ENCODE data around the gene ADAMTS2. TPM values are rescaled to one million over a fixed set of nuclear protein-coding genes. Genes with fewer than 3 reads are reported as not detected.
A peak's percentile ranks its signal among the peaks of the same experiment; 100 is the strongest.

ADAMTS2 gene
- total RNA-seq, 5 donors from 2014 or later (not counting 1 experiment from before 2014, with no cell fraction given): 0.09 to 0.23 TPM; not detected in 3

DNA sequence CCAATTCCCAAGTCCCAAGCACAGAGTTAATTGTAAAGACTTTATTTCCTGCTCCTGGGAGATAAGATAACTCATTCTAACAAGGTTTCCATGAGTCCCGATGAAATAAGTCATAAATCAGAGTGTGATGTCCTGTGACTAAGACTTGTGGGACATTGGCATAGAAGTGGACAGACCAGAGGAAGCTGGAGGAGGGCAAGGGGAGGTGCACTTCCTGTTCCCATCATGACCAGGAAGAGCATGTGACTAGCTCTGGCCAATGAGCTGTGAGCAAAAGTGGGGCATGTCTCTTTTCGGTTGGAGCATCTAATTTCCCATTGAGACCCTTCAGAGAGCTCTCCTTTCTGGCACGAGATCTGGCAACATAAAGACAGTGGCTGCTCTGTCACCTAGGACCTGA, 184.7 kb downstream of the ADAMTS2 start:
- no peaks in the 10 kb centered on the region for H3K9me3 Mint-ChIP-seq
- H3K4me1 Mint-ChIP-seq: no peaks in the 10 kb centered on the region
- ATAC-seq (replicated peaks in 1 of 4) (no peak), DNase-seq (no peak)
- Histone ChIP-seq H3K36me3 (ENCODE audit: control insufficient read depth in 2 of 2, extremely low read depth in 1 of 2, insufficient read depth in 1 of 2, low read length in 1 of 2) (no peaks in the 10 kb centered on the region), H3K27ac (ENCODE audit: low read length) (no peak overlapping the region), H3K27me3 (replicated peaks in 1 of 2; ENCODE audit: control insufficient read depth in 2 of 2, extremely low read depth in 1 of 2, insufficient read depth in 2 of 2, low read length in 1 of 2) (peaks cover 0 to 27% of the 10 kb centered on the region in 2 experiments), H3K4me1 (ENCODE audit: control insufficient read depth in 1 of 2, extremely low read depth in 1 of 2, insufficient read depth in 2 of 2, low read length in 2 of 2) (no peaks in the 10 kb centered on the region), H3K9me3 (no peaks in the 10 kb centered on the region), H3K4me3 (ENCODE audit: control insufficient read depth in 1 of 2, extremely low read depth in 1 of 2, low read length in 1 of 2) (no peak overlapping the region)
- no peak overlapping the region for H3K4me3 Mint-ChIP-seq
- no peak overlapping the region for H3K27ac Mint-ChIP-seq
- WGBS (ENCODE audit: insufficient coverage): 83% methylated on average over 2 of the region's 3 CpGs
- H3K36me3 Mint-ChIP-seq: no peaks in the 10 kb centered on the region
- peaks cover 0 to 3% of the 10 kb centered on the region in 2 donors for H3K27me3 Mint-ChIP-seq
- ChIA-PET POLR2A (no interaction called here), CTCF (no interaction called here)

GRCh38 chr5:179158556-179158955, 186.7 kb downstream of the ADAMTS2 start:
- no peak for ATAC-seq (replicated peaks in 1 of 4)
- Mint-ChIP-seq H3K4me3 (no peak overlapping the region), H3K27me3 (no peaks in the 10 kb centered on the region), H3K9me3 (no peaks in the 10 kb centered on the region), H3K36me3 (no peaks in the 10 kb centered on the region), H3K4me1 (no peaks in the 10 kb centered on the region), H3K27ac (no peak overlapping the region)
- Histone ChIP-seq H3K36me3 (ENCODE audit: control insufficient read depth in 2 of 2, extremely low read depth in 1 of 2, insufficient read depth in 1 of 2, low read length in 1 of 2) (no peaks in the 10 kb centered on the region), H3K27me3 (replicated peaks in 1 of 2; ENCODE audit: control insufficient read depth in 2 of 2, extremely low read depth in 1 of 2, insufficient read depth in 2 of 2, low read length in 1 of 2) (peaks cover 0 to 16% of the 10 kb centered on the region in 2 experiments), H3K9me3 (no peaks in the 10 kb centered on the region), H3K4me3 (ENCODE audit: control insufficient read depth in 1 of 2, extremely low read depth in 1 of 2, low read length in 1 of 2) (no peak overlapping the region), H3K27ac (ENCODE audit: low read length) (no peak overlapping the region), H3K4me1 (ENCODE audit: control insufficient read depth in 1 of 2, extremely low read depth in 1 of 2, insufficient read depth in 2 of 2, low read length in 2 of 2) (no peaks in the 10 kb centered on the region)
- POLR2A ChIA-PET: no interaction called here
- DNase-seq: peak in 1 of 35 experiments; percentile 7
- CTCF ChIA-PET: no interaction called here
- 92% methylated on average over 12 of the region's 14 CpGs for WGBS (ENCODE audit: insufficient coverage)

DNA sequence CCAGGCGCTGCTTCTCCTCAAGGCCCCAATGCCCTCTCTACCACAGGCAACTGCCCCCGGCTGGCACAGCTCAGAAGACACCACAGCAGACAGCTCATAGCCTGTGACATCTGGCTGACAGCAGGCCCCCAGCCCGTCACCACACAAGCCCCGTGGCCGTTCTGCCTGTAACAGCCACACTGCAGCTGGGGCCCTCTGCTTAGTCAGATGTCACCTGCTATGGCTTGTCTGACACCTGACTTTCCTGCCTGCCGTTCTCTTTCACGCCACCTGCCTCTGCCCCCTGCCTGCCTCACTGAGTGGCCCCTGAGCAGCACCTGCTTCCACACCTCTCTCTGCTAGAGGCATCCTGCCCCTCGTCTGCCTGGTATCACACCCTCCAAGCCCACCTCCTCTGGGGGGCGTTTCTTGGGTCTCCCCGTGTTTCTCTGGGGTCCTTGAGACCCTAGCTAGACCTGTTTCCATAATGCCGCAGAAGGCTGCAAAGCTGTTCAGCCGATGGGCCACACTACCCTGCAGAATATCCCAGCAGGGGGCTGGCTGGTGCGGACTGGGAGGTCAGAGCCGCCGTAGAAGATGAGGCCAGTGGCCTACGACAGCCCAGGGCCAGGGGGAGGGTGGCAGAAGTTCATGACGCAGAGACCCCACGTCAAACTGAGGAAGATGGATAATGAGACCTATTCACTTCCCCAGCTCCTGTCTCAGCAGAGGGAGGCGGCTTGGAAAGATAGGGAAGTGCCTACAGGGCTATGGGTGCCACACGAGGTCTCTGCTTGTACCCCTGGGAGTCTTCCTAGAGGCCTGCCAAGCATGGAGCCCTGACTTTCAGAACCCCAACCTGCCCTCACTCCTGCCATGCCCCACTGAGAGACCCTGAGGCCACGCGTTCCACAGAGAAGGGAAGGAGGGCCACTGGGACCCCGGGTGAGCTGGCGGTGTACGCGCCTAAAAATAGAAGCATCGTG, 190.0 kb downstream of the ADAMTS2 start:
- POLR2A ChIA-PET: no interaction called here
- ATAC-seq (replicated peaks in 1 of 4) (no peak), DNase-seq (no peak)
- Histone ChIP-seq H3K4me1 (ENCODE audit: control insufficient read depth in 1 of 2, extremely low read depth in 1 of 2, insufficient read depth in 2 of 2, low read length in 2 of 2) (no peaks in the 10 kb centered on the region), H3K36me3 (ENCODE audit: control insufficient read depth in 2 of 2, extremely low read depth in 1 of 2, insufficient read depth in 1 of 2, low read length in 1 of 2) (no peaks in the 10 kb centered on the region), H3K9me3 (no peaks in the 10 kb centered on the region), H3K27ac (ENCODE audit: low read length) (no peak overlapping the region), H3K4me3 (ENCODE audit: control insufficient read depth in 1 of 2, extremely low read depth in 1 of 2, low read length in 1 of 2) (no peak overlapping the region), H3K27me3 (replicated peaks in 1 of 2; ENCODE audit: control insufficient read depth in 2 of 2, extremely low read depth in 1 of 2, insufficient read depth in 2 of 2, low read length in 1 of 2) (peaks cover 0 to 9% of the 10 kb centered on the region in 2 experiments)
- H3K27ac Mint-ChIP-seq: no peak overlapping the region
- CTCF ChIA-PET: no interaction called here
- H3K4me1 Mint-ChIP-seq: no peaks in the 10 kb centered on the region
- H3K4me3 Mint-ChIP-seq: no peak overlapping the region
- WGBS (ENCODE audit: insufficient coverage): 59% methylated on average over 19 of the region's 27 CpGs
- no peaks in the 10 kb centered on the region for H3K27me3 Mint-ChIP-seq
- no peaks in the 10 kb centered on the region for H3K9me3 Mint-ChIP-seq
- no peaks in the 10 kb centered on the region for H3K36me3 Mint-ChIP-seq

GRCh38 chr5:179154346-179154990, 190.8 kb downstream of the ADAMTS2 start:
- Histone ChIP-seq H3K27me3 (replicated peaks in 1 of 2; ENCODE audit: control insufficient read depth in 2 of 2, extremely low read depth in 1 of 2, insufficient read depth in 2 of 2, low read length in 1 of 2) (peaks cover 0 to 12% of the 10 kb centered on the region in 2 experiments), H3K27ac (ENCODE audit: low read length) (no peak overlapping the region), H3K4me1 (ENCODE audit: control insufficient read depth in 1 of 2, extremely low read depth in 1 of 2, insufficient read depth in 2 of 2, low read length in 2 of 2) (no peaks in the 10 kb centered on the region), H3K36me3 (ENCODE audit: control insufficient read depth in 2 of 2, extremely low read depth in 1 of 2, insufficient read depth in 1 of 2, low read length in 1 of 2) (no peaks in the 10 kb centered on the region), H3K9me3 (no peaks in the 10 kb centered on the region), H3K4me3 (ENCODE audit: control insufficient read depth in 1 of 2, extremely low read depth in 1 of 2, low read length in 1 of 2) (no peak overlapping the region)
- WGBS (ENCODE audit: insufficient coverage): 88% methylated on average over 14 of the region's 17 CpGs
- POLR2A ChIA-PET: no interaction called here
- Mint-ChIP-seq H3K4me1 (no peaks in the 10 kb centered on the region), H3K9me3 (no peaks in the 10 kb centered on the region), H3K36me3 (no peaks in the 10 kb centered on the region), H3K27ac (no peak overlapping the region), H3K27me3 (no peaks in the 10 kb centered on the region), H3K4me3 (no peak overlapping the region)
- no peak for ATAC-seq (replicated peaks in 1 of 4)
- peak in 1 of 35 experiments; percentile 19 for DNase-seq
- CTCF ChIA-PET: no interaction called here

DNA sequence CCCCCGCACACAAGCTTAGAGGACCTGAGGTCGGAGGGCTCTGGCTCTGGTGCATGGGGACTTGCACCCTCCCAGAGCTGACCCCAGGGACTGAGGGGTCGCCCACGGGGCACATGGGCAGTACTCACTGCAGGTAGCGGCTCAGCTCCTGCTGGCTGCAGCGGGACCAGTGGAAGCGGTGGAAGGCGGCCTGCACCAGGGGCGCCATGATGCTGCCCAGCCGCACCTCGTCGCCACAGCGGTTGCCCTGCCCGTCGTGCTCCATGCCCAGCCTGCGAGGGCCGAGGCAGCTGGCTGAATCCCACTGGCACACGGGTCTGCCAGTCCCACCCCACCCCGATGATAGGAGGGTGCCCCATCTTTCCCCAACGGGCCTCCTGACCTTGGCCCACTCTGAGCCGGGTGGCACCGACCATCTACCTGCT, 191.3 kb downstream of the ADAMTS2 start:
- Histone ChIP-seq H3K27me3 (replicated peaks in 1 of 2; ENCODE audit: control insufficient read depth in 2 of 2, extremely low read depth in 1 of 2, insufficient read depth in 2 of 2, low read length in 1 of 2) (peaks cover 0 to 15% of the 10 kb centered on the region in 2 experiments), H3K4me3 (ENCODE audit: control insufficient read depth in 1 of 2, extremely low read depth in 1 of 2, low read length in 1 of 2) (no peak overlapping the region), H3K27ac (ENCODE audit: low read length) (no peak overlapping the region), H3K36me3 (ENCODE audit: control insufficient read depth in 2 of 2, extremely low read depth in 1 of 2, insufficient read depth in 1 of 2, low read length in 1 of 2) (no peaks in the 10 kb centered on the region), H3K4me1 (ENCODE audit: control insufficient read depth in 1 of 2, extremely low read depth in 1 of 2, insufficient read depth in 2 of 2, low read length in 2 of 2) (no peaks in the 10 kb centered on the region), H3K9me3 (no peaks in the 10 kb centered on the region)
- H3K9me3 Mint-ChIP-seq: no peaks in the 10 kb centered on the region
- H3K36me3 Mint-ChIP-seq: no peaks in the 10 kb centered on the region
- H3K27me3 Mint-ChIP-seq: no peaks in the 10 kb centered on the region
- no peak overlapping the region for H3K4me3 Mint-ChIP-seq
- no peak overlapping the region for H3K27ac Mint-ChIP-seq
- no peak for ATAC-seq (replicated peaks in 1 of 4)
- no peaks in the 10 kb centered on the region for H3K4me1 Mint-ChIP-seq
- DNase-seq: peak in 1 of 35 experiments; percentile 19
- ChIA-PET POLR2A (no interaction called here), CTCF (interaction anchor here in 1 of 2 donors (0.6 kb wide), 1 partner anchor 14 kb away, joined by 3 read pairs; no protein-coding TSS in a partner anchor)
- 92% methylated on average over 22 of the region's 22 CpGs for WGBS (ENCODE audit: insufficient coverage)

- no peaks in the 10 kb centered on the region for H3K4me1 ChIP-seq (ENCODE audit: control insufficient read depth in 1 of 2, extremely low read depth in 1 of 2, insufficient read depth in 2 of 2, low read length in 2 of 2)
- Mint-ChIP-seq H3K4me1 (no peaks in the 10 kb centered on the region), H3K27me3 (no peaks in the 10 kb centered on the region), H3K27ac (no peak overlapping the region), H3K36me3 (no peaks in the 10 kb centered on the region), H3K4me3 (no peak overlapping the region), H3K9me3 (no peaks in the 10 kb centered on the region)
- no peak overlapping the region for H3K4me3 ChIP-seq (ENCODE audit: control insufficient read depth in 1 of 2, extremely low read depth in 1 of 2, low read length in 1 of 2)
- no peak overlapping the region for H3K27ac ChIP-seq (ENCODE audit: low read length)
- CTCF ChIA-PET: interaction anchor here in 1 of 2 donors (0.6 kb wide), 1 partner anchor 15 kb away, joined by 3 read pairs; no protein-coding TSS in a partner anchor
- 94% methylated on average over 19 of the region's 24 CpGs for WGBS (ENCODE audit: insufficient coverage)
- peaks cover 0 to 12% of the 10 kb centered on the region in 2 experiments for H3K27me3 ChIP-seq (replicated peaks in 1 of 2; ENCODE audit: control insufficient read depth in 2 of 2, extremely low read depth in 1 of 2, insufficient read depth in 2 of 2, low read length in 1 of 2)
- no peaks in the 10 kb centered on the region for H3K36me3 ChIP-seq (ENCODE audit: control insufficient read depth in 2 of 2, extremely low read depth in 1 of 2, insufficient read depth in 1 of 2, low read length in 1 of 2)
- no peaks in the 10 kb centered on the region for H3K9me3 ChIP-seq
- POLR2A ChIA-PET: no interaction called here
- DNase-seq (no peak), ATAC-seq (replicated peaks in 1 of 4) (no peak)
Observed at GRCh38 chr5:179153341-179153901, 191.8 kb downstream of the ADAMTS2 start.

All from T-cell (primary cell).